Measurements from ENCODE around the gene ENKD1.

The ENKD1 gene

GRCh38 chr16:67644038-67644437 lies 22.5 kb downstream of the ENKD1 start:
- TF ChIP-seq ZNF274 (IDR thresholded peaks at IDR 0.05; ENCODE audit: low read depth, low read length) = no peak
- no peak overlapping the region; the same call in 1 of the 2 replicates for H3K4me3 ChIP-seq (ENCODE audit: low read length)

GRCh38 chr16:67641779-67642708 lies 24.5 kb downstream of the ENKD1 start:
- H3K4me3 ChIP-seq (ENCODE audit: low read length) = no peak overlapping the region
- no peak for TF ChIP-seq ZNF274 (IDR thresholded peaks at IDR 0.05; ENCODE audit: low read depth, low read length)

DNA sequence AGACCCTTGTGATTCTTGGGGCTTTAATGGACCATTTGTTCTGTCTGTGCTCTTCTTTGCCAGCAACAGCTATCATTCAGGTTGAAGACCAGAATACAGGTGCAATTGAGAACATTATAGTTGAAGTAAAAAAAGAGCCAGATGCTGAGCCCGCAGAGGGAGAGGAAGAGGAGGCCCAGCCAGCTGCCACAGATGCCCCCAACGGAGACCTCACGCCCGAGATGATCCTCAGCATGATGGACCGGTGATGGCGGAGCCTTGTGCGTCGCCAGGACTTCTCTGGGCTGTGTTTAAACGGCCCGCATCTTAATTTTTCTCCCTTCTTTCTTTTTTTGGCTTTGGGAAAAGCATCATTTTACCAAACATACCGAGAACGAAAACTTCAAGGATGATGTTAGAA lies 28.9 kb downstream of the ENKD1 start:
- no peak for TF ChIP-seq ZNF274 (IDR thresholded peaks at IDR 0.05; ENCODE audit: low read depth, low read length)
- H3K4me3 ChIP-seq (ENCODE audit: low read length) = no peak overlapping the region

DNA sequence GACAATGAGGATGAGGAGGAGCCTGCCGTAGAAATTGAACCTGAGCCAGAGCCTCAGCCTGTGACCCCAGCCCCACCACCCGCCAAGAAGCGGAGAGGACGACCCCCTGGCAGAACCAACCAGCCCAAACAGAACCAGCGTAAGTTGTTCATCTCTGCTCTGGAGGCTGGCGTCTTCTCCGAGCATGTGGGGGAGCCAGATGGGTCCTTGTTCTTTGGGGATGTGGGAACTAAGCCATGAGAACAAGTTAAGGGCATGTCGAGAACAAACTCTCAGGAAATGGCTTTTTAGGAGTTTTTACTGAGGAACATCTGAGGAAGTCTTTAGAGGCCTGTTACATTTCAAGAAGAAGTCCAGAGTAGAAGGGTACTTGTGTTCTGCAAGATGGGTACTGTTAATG lies 29.8 kb downstream of the ENKD1 start:
- no peak overlapping the region for H3K4me3 ChIP-seq (ENCODE audit: low read length)
- no peak for TF ChIP-seq ZNF274 (IDR thresholded peaks at IDR 0.05; ENCODE audit: low read depth, low read length)

DNA sequence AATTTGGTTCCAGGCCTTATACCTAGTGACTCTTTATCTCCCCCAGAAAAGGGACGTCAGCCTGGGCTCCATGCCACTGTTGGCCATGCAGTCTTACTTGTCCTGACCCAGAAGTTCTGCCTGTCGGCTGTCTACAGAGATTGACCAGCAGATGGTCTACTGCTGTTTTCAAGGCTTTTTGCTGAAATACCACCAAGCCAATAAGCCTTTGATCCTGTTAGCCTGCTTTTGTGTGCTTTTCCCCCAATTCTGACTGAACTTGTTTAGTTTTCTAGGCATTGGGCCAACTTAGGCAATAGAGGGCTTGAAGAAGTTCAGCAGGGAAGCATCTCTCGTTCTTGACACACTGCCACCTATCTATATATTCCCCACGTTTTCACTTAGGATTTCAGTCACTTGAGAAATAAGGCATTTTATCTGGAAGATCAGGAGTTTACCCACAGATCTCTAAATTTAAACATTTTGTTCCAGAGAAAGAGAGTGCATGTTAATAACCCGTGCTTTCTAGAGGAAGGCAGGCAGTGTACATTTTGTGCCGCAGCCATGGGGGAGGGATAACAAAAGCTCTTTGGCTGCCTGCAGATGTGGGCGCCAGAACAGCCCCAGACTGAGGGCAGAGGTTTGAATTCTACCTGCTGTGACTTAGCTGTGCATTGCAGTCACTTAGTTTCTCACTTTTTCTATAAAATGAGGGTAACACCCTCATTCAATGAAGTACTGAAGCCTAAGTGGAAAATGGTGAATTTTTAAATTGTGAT lies 34.0 kb downstream of the ENKD1 start:
- no peak overlapping the region for H3K4me3 ChIP-seq (ENCODE audit: low read length)
- no peak for TF ChIP-seq ZNF274 (IDR thresholded peaks at IDR 0.05; ENCODE audit: low read depth, low read length)

DNA sequence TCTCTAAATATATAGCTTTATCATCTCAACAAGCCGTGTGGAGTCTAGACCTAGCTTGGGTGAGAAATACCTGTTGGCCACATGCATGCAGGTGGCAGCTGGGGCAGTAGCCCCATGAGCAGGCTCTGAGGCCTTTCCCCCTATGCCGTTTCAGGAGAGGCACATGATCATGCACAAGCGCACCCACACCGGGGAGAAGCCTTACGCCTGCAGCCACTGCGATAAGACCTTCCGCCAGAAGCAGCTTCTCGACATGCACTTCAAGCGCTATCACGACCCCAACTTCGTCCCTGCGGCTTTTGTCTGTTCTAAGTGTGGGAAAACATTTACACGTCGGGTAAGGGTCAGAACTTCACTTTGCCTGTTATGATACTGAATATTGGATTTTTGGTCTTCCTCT lies 38.3 kb downstream of the ENKD1 start:
- no peak for TF ChIP-seq ZNF274 (IDR thresholded peaks at IDR 0.05; ENCODE audit: low read depth, low read length)
- no peak overlapping the region for H3K4me3 ChIP-seq (ENCODE audit: low read length)

- H3K4me3 ChIP-seq (ENCODE audit: low read length) = no peak overlapping the region
- no peak for TF ChIP-seq ZNF274 (IDR thresholded peaks at IDR 0.05; ENCODE audit: low read depth, low read length)
Observed at GRCh38 chr16:67613808-67614207, 52.7 kb downstream of the ENKD1 start.
